WERI-Rb-1 (cell line): ENCODE data around the gene DTL.

Source experiments
- DNase-seq: peaks from one replicate; pipeline ENCODE4 v3.0.0-alpha.2; 2020
- H3K27ac ChIP-seq: fragments of 250-450 bp; sonication (Bioruptor Pico); 2 replicates; pipeline ENCODE4 v1.5.1; 2020; ENCODE audit warnings: mild to moderate bottlenecking, moderate library complexity
- H3K27me3 ChIP-seq: fragments of 250-450 bp; sonication (Bioruptor Pico); 2 replicates; pipeline ENCODE4 v1.5.1; 2021; ENCODE audit warnings: mild to moderate bottlenecking, low read depth, moderate library complexity; ENCODE audit not compliant: insufficient read depth, severe bottlenecking
- H3K36me3 ChIP-seq: fragments of 250-450 bp; sonication (Bioruptor Pico); 2 replicates; pipeline ENCODE4 v1.5.1; 2020; ENCODE audit warnings: mild to moderate bottlenecking, moderate library complexity
- H3K4me3 ChIP-seq: 2 replicates; pipeline ENCODE4 v1.5.1; 2011; ENCODE audit warnings: low read depth, mild to moderate bottlenecking, control low read depth, low read length
- H3K9me3 ChIP-seq: fragments of 250-450 bp; sonication (Bioruptor Pico); 2 replicates; pipeline ENCODE4 v1.5.1; 2021; ENCODE audit warnings: mild to moderate bottlenecking, moderate library complexity; ENCODE audit not compliant: severe bottlenecking
- TF ChIP-seq, protein P1 (sequence below): IDR thresholded peaks from 2 replicates; pipeline ENCODE4 v1.5.1; 2011; ENCODE audit warnings: low read depth, mild to moderate bottlenecking, control low read depth, inconsistent platforms, low read length

Gene DTL

GRCh38 chr1:212118872-212119260, 83.3 kb downstream of the DTL start:
- Histone ChIP-seq H3K36me3 (no peaks in the 10 kb centered on the region), H3K4me3 (no peak overlapping the region), H3K27me3 (no peaks in the 10 kb centered on the region), H3K9me3 (no peaks in the 10 kb centered on the region), H3K27ac (no peak overlapping the region)
- TF ChIP-seq, protein P1, sequence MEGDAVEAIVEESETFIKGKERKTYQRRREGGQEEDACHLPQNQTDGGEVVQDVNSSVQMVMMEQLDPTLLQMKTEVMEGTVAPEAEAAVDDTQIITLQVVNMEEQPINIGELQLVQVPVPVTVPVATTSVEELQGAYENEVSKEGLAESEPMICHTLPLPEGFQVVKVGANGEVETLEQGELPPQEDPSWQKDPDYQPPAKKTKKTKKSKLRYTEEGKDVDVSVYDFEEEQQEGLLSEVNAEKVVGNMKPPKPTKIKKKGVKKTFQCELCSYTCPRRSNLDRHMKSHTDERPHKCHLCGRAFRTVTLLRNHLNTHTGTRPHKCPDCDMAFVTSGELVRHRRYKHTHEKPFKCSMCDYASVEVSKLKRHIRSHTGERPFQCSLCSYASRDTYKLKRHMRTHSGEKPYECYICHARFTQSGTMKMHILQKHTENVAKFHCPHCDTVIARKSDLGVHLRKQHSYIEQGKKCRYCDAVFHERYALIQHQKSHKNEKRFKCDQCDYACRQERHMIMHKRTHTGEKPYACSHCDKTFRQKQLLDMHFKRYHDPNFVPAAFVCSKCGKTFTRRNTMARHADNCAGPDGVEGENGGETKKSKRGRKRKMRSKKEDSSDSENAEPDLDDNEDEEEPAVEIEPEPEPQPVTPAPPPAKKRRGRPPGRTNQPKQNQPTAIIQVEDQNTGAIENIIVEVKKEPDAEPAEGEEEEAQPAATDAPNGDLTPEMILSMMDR: no peak
- no peak for DNase-seq

- H3K27me3 ChIP-seq: no peaks in the 10 kb centered on the region
- no peak overlapping the region for H3K27ac ChIP-seq
- H3K36me3 ChIP-seq: no peaks in the 10 kb centered on the region
- no peaks in the 10 kb centered on the region for H3K9me3 ChIP-seq
- TF ChIP-seq, protein P1: no peak
- no peak for DNase-seq
- no peak overlapping the region for H3K4me3 ChIP-seq
These were observed 83.9 kb downstream of the DTL start for GRCh38 chr1:212119397-212119837.

DNA sequence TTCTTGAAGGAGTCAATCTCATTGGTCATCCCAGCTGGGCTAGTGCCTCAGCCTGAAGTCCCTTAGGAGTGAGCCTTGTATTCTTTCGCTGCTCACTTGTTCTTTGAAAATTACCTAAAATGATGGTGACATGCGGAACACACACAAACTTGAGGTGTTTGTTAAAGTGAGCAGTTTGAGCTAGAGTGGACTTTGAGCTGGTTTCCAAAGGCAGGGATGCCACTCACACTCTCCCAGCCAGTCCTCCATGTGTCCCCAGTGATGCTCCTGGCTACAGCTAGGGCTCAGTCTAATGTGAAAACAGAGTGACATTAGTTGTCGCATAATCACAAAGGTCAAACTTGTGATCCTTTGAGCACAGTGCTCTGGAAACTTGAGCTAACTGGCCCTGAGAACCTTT, 84.3 kb downstream of the DTL start:
- no peak for DNase-seq
- TF ChIP-seq, protein P1: no peak
- H3K9me3 ChIP-seq: no peaks in the 10 kb centered on the region
- H3K27ac ChIP-seq: no peak overlapping the region
- no peaks in the 10 kb centered on the region for H3K36me3 ChIP-seq
- H3K4me3 ChIP-seq: no peak overlapping the region
- no peaks in the 10 kb centered on the region for H3K27me3 ChIP-seq

GRCh38 chr1:212121779-212122178, 86.2 kb downstream of the DTL start:
- TF ChIP-seq, protein P1: no peak
- H3K9me3 ChIP-seq: no peaks in the 10 kb centered on the region
- no peak overlapping the region for H3K4me3 ChIP-seq
- DNase-seq: no peak
- H3K27me3 ChIP-seq: no peaks in the 10 kb centered on the region
- no peaks in the 10 kb centered on the region for H3K36me3 ChIP-seq
- no peak overlapping the region for H3K27ac ChIP-seq

DNA sequence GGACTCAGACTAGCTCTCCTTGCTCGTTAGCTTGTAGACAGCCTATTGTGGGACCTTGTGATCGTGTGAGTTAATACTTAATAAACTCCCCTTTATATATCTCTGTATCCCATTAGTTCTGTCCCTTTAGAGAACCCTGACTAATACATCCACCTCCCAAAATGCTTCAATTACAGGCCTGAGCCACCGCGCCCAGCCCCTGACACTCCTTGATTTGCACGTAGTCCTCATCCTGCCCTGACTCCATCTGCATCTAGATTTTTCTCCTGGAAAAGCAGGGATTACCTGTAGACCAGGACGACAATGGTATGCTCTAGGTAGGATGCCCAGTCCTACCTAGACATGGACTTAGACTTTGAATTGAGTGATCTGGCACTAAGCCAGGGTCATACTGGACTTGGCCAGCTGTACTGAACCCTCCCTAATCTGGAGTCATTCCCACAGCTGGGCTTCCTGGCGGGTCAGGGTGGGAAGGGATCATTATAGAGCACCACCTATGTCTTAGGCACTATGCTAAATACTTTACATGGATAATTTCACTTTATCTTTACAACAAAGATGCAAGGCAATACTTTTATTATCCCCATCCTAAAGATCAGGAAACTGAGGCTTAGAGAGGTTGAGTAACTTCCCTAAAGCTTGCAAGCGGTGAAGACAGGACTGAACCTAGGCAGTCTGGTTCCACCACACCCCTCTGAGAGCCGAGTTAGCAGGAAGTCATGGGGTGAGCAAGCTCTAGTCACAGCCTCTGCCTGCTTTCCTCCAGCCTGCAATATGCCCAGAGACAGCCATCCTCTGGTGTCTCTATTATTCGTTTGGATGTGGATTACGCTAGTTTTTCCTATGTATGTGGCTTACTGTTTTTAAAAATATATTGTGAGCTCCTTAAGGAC, 89.4 kb downstream of the DTL start:
- Histone ChIP-seq H3K27me3 (no peaks in the 10 kb centered on the region), H3K4me3 (no peak overlapping the region), H3K36me3 (no peaks in the 10 kb centered on the region), H3K9me3 (no peaks in the 10 kb centered on the region), H3K27ac (no peak overlapping the region)
- TF ChIP-seq, protein P1: no peak
- DNase-seq: no peak
